OCI-LY7 (cell line): ENCODE data around the gene RAB3D.

Experiments used
- CTCF ChIP-seq: fragments of 200-600 bp; sonication (generic); conservative IDR thresholded peaks from 2 replicates; pipeline ENCODE4 v1.5.1; 2014; ENCODE audit warnings: mild to moderate bottlenecking, antibody characterized with exemption, low read length, moderate library complexity, mixed read lengths
- EZH2phosphoT487 ChIP-seq: fragments of 200-600 bp; sonication (generic); IDR thresholded peaks from 2 replicates; pipeline ENCODE4 v1.6.1; 2018; ENCODE audit warnings: low read depth, borderline replicate concordance, mild to moderate bottlenecking, mixed run types, antibody characterized with exemption, low read length, moderate library complexity, mixed read lengths

DNA sequence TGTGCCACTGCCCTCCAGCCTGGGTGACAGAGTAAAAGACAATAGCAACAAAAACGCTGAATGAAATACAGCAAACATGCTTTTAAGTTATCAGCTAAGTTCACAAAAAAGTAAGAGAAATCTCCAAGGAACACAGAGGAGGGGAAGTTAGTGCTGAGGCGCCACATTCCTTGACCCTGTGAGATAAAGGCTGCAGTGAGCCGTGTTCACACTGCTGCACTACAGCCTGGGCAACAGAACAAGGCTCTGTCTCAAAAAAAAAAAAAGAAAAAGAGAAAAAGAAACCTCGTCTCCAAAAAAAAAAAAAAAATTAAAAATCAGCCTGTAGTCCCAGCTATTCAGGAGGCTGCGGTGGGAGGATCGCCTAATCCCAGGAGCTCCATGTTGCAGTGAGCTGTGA is 60.8 kb downstream of the RAB3D start:
- TF ChIP-seq CTCF: no peak
- TF ChIP-seq EZH2phosphoT487: no peak
